ENCODE data around the gene USP3.

USP3 gene, protein sequence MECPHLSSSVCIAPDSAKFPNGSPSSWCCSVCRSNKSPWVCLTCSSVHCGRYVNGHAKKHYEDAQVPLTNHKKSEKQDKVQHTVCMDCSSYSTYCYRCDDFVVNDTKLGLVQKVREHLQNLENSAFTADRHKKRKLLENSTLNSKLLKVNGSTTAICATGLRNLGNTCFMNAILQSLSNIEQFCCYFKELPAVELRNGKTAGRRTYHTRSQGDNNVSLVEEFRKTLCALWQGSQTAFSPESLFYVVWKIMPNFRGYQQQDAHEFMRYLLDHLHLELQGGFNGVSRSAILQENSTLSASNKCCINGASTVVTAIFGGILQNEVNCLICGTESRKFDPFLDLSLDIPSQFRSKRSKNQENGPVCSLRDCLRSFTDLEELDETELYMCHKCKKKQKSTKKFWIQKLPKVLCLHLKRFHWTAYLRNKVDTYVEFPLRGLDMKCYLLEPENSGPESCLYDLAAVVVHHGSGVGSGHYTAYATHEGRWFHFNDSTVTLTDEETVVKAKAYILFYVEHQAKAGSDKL

DNA sequence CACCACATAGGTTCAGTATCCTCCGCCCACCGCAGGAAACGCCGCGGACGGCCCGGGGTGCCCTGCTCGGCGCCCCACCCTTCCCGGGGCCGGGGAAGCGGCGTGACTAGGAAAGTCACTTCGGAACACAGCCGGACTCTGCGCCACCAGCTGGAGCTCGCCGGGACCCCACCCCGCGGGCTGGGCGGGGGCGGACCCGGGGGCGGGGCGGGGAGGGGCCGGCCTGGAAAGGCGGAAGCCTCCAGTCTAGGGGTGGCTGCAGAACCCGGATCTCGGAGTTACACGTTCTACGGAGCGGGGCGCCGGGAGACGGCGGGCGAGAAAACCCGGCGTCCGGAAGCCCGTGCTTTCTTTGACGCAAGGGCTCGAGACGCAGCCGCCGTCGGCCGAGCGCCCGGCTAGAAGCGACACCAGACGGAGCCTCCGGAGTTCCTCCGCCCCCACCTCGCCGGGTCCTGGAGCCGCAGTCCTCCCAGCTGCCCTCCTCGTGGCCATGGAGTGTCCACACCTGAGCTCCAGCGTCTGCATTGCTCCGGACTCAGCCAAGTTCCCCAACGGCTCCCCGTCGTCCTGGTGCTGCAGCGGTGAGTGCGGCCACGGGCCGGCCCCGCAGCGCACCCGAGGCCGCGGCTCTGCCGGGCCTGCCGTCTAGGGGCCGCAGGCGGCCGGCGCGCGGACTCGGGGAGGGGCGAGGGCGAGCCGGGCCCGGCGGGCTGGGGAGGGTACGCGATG, at the start of gene USP3:
Gene USP3, plus strand, starts transcription at position 347 of the 732 bp plus-strand sequence. Its CDS starts 147 bp downstream, at position 494.
- DNase-seq: peak; percentile 70

DNA sequence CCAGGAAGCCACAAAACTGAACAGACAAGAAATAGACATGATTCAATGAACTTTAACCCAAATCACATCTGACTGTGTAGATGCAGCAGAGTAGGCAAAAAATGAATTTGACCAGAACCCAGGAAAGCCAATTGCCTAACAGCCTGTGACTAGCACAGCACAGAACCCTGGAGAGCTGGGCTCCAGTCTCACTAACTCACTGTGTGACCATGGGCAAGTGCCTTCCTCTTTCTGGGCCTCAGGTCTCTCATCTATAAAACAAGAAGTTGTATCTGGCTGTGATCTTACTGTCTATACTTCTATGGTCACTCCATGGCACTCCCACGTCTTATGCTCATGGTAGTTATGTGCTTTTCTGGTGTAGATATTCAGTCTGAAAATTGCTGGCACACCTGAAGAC, 48.1 kb upstream of the USP3 start:
- no peak for DNase-seq

DNA sequence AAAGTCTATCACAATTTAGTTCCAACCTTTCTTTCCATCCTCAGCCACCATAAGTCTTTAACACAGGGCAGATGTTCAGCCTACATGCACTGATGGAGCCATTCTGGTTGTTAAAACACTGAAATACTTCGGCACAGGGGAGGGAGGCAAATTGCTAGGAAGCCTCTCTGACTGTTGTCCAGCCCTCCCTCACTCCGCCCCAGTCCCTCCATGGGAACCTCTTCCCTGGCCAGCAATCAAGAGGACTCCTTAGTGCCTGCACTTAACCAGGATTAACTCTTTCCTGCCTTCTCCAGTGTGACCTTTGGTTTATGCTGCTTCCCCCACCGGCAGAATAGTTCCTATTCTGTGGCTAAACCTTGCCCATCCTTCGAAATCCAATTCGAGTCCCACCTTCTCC, 47.0 kb upstream of the USP3 start:
- no peak for DNase-seq

DNA sequence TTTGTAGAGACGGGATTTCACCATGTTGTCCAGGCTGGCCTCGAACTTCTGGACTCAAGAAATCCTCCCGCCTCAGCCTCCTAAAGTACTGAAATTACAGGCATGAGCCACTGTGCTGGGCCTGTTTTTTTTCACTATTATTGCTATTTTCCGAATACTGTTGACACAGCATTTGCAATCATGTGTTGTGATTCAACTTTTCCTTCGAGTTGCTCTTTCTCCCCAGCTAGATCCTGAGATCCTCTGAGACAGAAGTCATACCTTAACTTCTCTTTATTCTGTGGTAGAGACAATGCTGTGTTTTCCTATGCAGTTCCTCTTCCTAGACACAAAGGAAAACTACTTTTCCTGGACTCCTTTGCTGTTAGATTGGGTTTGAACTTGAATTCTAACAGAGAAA, 46.4 kb upstream of the USP3 start:
- no peak for DNase-seq

DNA sequence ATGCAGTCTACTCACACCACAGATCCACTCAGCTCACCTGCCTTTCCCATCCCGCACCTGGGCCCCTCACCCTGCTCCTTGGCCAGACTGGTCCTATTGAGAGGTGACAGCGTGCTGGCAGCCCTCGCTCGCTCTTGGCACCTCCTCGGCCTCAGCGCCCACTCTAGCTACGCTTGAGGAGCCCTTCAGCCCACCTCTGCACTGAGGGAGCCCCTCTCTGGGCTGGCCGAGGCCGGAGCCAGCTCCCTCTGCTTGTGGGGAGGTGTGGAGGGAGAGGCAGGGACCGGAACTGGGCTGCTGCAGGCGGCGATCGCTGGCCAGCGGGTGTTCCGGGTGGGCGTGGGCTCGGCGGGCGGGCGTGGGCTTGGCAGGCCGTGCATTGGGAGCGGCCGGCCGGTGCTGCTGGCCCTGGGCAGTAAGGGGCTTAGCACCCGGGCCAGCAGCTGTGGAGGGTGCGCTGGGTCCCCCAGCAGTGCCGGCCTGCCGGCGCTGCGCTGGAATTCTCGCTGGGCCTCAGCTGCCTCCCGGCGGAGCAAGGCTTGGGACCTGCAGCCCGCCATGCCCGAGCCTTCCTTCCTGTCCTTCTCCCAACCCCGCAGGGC, 45.5 kb upstream of the USP3 start:
- no peak for DNase-seq

DNA sequence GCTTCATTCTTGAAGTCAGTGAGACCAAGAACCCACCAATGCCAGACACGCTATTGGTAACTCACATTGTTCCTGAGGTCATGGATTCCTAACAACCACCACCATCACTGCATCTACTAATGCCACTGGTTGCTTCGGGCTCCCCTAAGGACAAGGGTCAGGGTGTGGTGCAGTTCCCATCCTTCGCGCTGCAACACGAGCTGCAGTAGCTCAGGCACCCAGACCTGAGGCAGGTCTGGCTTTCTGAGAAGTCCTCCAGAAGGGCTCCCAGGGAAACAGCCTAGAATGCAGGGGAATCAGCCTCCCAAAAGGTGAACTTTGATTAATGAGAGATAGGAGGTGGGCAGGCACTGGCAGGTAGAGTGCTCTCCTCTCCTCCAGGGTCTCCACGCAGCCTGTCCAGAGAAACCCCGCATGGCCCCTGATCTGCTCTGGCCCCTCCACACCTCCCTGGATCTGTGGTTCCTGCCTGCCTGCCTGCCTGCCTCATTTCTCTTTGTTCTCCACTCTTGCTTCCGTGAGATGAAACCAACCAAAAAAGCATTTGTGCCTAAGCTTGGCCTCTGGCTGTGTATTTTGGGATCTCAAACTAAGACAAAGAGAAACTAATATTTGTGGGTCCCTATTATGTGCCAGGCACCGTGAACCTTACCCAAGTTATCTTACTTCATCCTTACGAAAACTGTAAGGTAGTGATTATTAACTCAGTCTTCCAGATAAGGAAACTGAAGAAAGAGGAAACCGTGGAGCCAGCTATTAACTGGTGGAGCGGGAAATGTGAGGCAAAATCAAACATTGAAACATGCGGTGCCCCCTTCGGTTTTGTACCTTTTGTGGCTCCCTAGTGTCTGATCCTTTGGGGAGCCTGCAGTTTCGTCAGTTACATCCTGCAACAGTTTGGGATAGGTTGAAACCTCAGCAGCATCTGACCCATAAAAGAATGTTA, 43.9 kb upstream of the USP3 start:
- no peak for DNase-seq

DNA sequence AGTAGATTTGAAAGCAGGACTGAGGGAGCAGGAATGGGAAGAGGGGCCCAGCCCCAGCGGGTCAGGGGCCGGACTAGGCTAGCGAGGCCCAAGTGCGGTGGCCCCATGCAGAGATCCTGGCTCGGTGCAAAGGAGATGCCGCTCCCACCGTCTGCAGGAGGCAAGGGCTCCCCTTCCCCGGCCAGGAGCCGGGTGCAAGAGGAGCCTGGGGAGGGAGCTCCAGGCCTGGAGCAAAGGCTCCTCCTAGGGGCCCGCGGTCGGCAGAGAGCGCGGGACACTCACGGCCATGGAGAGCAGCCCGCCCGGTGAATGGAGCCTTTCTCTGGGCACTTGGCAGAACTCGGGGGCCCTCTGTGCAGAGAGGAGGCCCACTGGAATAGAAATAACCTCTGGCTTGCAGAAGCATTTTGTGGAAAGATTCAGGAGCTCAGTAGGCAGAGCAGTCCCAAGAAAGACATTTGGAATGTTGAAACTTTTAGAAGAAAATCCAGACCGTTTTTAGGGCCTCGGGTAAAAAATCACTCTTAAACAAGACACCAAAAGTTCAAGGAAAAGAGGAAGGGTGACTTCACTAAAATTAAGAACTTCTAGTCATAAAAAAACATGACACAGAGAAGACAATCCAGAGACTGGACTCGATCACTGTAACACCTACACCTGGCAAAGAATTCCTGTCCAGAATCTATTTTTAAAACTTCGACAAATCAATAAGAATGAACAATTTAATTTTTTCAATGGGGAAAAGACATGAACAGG, 43.0 kb upstream of the USP3 start:
- DNase-seq: no peak

DNA sequence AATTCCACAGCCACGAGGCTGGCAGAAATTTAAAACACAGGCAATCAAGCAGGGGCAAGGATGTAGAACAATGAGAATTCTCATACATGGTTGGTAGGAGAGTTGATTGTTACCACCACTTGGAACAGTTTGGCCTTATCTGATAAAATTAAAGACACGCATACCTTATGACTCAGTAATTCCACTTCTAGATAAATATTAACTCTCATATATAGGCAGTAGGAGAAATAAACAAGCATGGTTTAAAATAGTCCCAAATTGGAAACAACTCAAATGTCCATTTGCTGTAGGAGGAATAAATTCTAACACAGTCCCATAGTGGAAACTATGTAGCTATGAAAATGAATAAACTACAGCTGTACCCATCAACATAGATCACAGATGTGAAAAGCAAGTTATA, 42.3 kb upstream of the USP3 start:
- no peak for DNase-seq

DNA sequence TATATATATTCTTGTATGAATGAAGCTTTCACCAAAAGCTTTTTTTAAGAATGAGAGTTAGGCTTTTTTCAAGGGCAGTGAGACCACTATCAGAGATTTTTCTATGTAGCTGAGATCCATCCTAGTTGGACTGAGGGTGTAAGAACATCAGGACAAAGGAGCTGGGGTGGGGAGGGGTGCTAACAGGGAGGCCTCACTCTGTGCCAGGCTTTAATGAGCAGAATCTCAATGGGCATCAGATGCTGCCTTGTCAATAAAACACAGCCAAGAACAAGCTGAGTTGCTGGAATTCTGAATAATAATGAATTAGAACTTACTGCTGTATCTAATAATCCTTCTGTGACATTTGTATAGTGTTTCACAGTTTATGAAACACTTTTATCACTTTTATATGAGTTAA, 41.4 kb upstream of the USP3 start:
- no peak for DNase-seq

DNA sequence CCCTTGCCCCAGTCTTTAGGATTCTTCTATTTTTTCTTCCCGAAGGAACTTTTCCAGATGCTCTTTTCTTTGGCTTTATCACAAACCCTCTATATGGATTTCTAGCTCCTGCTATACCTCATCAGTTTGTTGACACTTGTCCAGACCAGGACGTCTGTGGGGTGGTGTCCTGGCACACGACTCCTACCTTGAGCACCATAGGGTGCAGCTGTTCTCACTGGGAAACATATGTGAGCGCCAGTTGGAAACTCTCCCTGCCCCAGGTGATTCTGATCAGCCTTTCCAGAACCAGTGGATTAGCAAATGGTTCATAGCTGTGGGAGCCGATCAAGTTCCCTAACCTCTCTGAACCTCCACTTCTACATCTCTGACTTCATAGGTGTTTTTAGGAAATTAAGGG, 40.6 kb upstream of the USP3 start:
- no peak for DNase-seq

DNA sequence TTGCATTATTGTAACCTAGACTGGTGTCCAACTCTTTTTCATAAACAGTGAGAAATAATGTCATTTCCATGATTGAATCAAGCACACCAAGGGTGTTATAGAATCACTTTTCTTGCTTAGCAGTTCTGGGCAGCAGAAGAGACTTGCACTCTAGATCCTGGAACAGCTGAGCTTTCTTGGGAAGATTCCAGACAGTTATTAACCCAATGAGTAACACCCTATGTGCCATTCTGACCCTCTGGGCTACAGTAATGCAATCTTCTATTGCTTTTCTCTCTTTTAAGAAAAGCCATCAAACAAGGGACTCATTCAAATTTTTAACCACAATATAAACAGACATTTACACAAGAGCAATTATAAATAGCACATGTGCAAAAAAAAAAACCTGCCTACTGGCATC, 39.3 kb upstream of the USP3 start:
- DNase-seq: no peak

DNA sequence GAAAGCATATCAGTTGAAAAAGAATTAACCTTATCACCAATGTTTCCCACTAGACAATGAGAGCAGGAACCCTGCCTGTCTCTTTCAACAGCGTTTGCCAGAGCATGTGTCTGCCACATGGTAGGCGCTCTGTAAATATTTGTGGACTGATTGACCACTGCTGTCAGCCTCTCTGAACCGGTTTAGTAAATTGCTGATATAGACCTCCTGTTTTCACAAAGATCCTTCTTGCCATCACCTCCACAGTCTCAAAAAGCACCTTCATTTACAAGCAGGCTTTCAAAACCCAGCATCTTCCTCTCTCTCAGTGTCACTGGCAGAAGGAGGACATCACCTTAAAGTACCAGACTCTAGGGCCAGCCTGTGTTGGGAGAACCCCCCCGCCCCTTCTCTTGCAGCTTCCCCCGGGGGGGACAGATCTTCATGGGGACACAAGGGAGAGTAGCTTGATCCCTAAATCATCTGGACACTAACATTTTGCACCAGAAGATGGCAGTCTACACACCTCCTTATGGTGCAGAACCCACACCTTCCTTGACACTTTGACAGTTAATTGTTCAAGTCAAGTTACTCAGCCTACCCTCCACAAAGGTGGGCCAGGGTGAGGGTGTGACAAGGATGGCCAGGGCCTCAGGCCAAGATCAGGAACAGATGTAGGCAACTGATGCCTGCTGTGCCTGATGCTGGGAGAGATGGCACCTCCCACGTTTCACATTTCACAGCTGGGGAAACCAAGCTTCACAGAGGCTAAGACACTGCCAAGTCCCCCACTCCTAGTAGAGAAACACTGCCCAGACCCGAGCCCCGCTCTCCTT, 37.8 kb upstream of the USP3 start:
- DNase-seq: peak; percentile 44

DNA sequence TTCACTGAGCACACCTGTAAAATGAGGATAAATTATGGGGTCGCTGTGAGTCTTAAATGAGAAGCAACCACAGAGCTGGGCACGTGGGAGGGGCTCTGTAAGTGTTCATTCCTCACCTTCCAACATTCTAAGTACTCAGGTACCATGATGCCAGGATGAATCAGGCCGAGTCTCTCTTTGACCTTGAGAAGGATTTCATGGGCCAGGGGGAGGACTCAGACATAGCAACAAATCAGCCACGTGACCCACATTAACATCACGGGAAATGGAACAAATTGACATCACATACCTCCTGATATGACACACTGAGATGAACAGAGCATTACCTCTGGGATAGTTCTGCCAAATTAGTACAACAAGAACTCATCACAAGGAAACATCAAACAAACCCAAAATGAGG, 35.2 kb upstream of the USP3 start:
- DNase-seq: no peak

DNA sequence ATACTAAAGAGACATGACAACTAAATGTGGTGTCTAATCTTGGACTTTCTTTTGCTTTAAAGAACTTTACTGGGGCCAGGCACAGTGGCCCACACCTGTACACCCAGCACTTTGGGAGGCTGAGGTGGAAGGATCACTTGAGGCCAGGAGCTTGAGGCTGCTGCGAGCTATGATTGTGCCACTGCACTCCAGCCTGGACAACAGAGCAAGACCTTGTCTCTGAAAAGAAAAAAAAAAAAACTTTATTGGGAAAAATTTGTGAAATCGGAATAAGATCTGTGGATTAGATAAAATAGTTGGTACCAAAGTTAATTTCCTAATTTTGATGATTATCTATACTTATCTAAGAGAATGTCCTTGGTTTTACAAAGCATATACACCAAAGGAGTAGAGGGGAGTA, 34.4 kb upstream of the USP3 start:
- DNase-seq: no peak

DNA sequence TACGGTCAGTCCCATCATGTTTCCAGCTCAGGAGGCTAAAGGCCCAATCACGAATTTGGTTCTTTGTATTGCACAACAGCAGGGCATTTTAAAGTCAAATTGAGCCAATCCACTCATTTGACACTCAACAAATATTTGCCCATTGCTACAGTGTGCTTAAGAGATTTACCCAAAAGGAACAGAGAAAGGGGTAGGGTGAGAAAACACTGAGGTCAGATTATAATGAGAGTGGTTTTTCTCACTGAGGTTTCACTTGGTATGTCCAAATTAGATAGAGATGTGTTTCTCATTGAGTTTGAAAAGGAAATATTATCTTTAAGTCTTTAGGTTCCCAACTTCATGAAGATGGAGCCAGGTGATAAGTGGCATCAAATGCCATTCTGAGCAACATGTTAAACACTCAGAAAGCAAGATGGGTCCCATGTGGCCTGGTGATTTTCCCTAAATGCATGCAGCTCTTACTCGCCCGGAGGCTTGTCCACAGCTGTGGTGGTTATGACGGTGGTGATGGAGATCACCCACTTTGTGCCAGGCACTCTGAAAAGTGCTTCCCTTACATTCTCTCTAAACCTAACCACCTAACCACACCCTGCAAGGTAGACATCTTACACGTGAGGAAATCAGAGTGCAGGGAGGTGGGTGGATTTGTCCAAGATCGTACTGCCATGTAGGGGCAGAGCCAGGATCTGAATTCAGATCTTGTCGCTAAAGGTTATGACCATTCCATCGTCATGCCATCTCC, 31.2 kb upstream of the USP3 start:
- DNase-seq: no peak

DNA sequence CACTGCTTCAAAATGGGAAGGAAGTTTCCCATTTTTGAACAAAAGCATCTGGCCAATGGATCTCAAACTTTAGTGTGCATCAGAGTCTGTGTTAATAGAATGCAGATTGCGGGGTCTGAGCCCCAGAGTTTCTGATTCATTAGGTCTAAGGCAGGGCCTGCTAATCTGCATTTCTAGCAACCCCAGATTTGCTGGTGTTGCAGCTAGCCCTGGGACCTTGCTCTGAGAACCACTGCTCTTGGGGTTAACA, 30.7 kb upstream of the USP3 start:
- DNase-seq: no peak

DNA sequence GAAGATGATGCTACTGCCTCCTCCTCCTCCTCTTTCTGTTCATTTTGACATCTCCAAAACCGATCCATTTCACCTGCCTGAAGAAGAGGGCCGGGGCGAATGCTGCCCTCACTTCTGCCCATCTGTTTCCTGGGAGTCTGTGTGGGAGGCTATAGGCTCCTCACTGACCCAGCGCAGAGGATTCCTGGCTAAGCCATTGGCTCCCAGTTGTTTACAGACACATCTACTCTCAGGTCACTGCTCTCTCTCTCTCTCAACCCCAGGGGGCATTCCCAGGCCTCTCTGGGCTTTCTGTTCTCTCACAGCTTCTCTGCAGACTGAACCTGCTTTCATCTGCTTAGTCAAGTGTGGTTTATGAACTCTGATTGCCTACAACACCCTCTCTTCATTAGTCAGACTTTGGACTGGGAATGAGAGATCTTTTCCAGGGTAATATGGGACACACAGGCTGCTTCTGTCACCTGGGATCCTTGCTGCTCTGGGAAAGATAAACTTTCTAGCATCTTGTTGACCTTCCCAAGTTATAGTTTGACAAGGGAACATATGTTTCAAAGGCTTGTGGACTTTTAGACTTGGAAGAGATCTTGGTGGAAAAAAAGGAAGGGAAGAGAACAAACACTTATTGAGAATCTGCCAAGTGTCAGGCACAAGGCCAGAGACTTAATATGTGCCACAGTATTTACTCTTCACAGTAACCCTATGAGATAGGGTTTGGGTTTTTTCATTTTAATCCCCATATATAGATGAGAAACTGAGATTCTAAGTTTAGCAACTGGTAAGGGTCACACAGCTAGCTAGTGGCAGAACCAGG, 30.2 kb upstream of the USP3 start:
- no peak for DNase-seq

DNA sequence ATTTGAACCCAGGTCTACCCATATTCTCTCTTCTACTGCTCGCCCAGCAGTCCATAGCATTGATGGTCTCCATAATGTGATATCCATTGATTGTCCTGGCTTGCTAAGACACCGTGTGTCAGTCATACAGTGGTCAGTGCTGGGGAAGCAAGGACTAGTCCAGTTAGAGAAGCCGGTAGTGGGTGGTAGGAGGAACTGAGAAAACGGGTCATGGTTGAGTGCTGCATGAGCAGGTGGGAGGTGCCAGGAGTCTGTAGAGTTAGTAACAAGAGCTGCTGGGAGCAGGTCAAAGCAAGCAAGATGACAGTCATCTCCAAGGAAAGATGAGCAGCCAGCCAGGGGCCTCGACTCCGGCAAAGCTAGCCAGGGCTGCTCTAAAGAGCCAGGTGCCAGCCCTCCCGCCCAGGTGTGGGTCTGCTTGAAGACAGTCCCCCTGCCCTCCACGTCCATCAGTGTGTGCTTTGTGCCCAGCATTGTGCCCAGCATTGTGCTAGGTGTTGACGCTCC, 29.5 kb upstream of the USP3 start:
- DNase-seq: no peak

DNA sequence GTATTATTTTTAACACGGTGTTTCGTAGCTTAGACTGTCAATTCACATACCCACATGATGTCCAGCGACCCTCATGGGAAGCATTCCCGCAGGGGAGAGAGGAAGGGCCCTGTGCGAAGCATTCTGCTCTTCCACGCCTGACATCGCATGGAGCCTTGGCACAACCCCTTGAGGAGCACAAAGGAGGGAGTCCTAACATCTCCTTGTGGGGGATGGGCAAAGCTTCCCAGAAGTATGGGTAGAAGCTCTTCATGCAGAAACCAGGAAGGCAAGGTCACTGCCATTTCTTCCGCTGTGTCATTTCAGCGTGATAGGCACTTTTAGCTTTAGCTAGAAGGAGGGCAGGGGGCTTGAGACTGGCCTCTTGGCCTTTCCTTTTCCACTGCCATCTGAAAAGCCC, 28.7 kb upstream of the USP3 start:
- DNase-seq: no peak

DNA sequence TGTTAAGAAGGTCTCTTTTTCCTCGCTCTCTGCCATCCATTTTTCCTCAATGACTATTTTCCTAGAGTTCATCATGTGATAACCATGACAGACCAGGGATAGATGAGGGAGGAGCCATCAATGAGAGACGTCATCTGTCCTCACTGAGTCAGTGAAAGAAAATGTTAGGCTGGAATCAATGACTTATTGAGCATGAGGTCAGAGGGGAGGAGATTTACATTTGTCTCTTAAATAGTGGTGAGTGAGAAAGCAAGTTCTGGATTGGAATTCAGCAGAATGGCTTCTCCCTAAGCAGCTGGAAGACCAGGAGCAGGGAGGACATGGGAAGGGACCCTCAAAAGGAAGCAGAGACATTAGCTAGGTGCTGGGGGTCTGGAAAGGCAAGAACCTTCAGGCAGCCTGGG, 28.2 kb upstream of the USP3 start:
- DNase-seq: no peak

All from DMS153 (cell line).